Raji (cell line): ENCODE measurements around the gene CNTNAP5.

Source experiments
- POLR2A ChIP-seq: IDR thresholded peaks from 2 replicates; pipeline ENCODE4 v1.6.1; 2011; ENCODE audit warnings: low read depth, low read length, control low read depth; ENCODE audit not compliant: insufficient read depth

CNTNAP5 gene

DNA sequence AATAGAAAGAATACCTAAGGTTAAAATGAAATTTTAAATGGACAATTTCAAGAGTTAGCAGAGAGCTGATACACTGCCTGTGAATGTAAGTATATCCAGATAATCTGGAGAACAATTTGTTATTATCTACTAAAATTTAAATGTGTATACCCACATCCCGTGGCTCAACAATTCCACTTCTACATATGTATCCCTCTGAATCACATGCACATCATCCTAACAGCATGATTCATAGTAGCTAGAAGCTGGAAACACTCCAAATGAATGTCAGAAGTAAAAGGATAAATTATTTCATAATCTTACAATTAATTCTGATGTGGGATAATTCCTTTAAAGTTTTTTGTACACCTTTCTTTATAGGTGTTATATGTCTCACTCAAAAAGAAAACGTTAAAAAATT lies 87.9 kb downstream of the CNTNAP5 start:
- TF ChIP-seq POLR2A: no peak

DNA sequence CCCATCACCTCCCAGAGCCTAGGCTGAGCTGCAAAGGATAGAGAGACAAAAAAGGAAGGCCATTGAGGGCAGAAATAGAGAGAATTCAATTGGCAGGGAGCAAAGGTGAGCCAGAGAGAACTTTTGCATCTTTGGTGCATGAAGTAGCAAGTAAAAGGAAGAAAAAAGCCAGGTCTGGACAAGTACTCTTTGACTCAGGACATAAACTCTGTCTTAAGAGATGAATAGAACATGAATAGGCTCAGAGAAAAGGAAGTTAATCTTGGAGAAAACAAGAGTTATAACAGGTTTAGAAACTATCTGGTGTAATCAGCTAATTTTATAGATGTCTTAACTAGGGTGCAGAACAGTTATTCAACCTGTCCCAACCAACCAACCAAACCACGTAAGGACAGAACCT lies 95.2 kb downstream of the CNTNAP5 start:
- TF ChIP-seq POLR2A: no peak

DNA sequence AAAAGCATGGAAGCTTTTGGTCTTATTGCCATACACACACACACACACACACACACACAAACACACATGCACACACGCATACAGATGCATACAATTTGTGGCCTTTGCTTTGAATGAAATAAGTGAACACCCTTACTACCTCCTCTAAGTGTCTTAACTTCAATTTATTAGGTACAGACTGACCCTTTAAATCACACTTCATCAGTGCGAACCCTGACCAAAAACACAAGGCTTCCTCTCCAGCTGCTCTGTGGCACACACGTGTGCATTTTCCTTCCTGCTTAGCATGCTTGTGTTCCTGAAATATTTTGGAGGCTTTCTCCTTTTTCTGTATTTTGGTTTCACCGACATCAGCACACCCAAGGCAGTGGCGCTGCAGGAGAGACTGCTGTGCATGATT lies 96.0 kb downstream of the CNTNAP5 start:
- no peak for TF ChIP-seq POLR2A

DNA sequence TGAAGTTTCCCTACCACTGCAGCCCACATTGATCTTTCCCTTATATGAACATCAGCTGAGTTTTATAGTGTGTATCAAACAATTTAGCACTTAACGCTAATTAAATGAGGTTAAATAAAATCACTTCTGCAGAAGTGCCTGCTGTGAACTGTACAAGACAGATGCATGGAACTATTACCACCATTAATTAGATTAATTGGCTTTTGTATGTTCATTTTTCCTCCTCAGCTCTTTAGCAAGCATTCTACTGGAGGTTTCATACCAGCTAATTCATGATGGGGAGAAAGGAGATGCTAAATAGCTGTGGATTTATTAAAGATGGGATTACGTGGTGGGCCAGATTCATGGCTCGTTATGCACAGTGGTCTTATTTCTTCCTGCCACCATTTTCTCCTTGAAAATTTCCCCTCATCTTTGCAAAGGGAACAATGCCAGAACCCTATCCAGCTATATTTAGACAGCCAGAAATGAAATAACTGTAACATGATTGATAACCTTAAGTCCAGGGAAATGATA lies 96.7 kb downstream of the CNTNAP5 start:
- no peak for TF ChIP-seq POLR2A

DNA sequence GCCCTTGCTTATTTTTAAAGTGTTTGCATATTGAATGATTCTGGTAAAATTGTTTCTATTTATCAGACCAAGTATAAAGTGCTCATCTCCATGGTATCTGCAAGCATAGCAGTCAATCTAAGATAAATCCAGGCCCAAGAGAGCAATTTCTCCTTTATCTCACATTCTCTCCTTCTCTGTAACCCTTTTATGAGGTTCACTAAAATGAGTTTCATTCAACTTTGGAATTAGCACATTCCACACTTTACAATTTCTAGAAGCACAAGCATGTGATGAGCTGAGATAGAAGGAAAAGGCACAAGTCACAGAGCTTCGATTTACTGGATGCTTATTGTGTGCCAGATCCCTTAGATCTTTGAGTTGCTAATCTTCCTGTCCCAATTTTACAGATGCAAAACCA lies 97.3 kb downstream of the CNTNAP5 start:
- TF ChIP-seq POLR2A: no peak

DNA sequence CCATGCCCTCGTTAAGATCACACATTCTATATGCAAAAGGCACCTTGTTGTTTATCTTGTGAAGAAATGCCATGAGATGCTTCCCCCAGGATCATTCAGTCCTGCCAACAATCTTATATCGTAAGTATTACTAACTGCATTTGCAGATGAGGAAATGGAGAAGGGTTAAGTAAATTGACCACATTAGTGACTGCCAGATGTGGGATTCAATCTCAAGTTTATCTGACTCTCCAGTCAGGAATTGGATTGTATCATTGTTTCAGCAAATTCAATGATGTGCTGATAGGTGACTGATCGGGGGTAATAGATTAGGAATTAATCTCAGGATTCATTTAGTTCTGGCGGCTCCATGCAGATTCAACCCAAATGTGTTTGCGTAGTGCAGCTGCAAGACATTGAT lies 106.2 kb downstream of the CNTNAP5 start:
- no peak for TF ChIP-seq POLR2A

DNA sequence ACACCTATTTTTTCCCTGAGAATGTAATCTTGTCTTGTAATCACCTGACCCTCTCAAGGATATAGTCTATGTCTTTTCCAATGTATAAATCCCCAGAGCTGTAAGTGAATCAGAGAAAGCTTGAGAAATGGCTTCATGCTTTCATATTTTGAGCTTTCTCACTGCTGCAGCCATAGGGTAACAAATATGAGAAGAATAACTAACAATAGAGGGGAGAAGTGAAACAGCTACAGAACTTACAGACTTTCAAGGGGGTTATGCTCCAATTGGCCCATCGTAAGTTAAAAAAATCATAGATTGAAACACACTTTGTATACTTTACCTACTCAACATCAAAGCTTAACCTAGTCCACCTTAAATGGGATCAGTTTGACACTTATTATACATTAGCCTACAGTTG lies 111.0 kb downstream of the CNTNAP5 start:
- TF ChIP-seq POLR2A: no peak

DNA sequence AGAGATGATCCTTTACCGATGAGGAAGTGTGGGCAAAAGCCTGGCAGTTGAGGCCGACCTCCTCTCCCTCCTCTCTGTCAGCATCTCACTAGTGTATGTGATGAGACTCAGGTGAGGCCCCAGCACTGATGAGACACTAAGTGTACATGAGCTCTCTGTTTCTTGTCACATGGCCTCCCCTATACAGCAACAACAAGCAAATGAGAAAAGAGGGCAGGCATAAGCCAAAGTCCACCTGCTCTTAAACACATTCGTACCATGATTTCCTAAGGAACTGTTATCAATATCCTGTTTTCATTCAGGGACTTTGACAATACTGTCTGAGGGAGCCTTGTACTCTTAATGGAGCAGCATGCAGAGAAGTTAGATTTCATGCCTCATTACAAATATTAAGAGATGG lies 113.0 kb downstream of the CNTNAP5 start:
- no peak for TF ChIP-seq POLR2A

DNA sequence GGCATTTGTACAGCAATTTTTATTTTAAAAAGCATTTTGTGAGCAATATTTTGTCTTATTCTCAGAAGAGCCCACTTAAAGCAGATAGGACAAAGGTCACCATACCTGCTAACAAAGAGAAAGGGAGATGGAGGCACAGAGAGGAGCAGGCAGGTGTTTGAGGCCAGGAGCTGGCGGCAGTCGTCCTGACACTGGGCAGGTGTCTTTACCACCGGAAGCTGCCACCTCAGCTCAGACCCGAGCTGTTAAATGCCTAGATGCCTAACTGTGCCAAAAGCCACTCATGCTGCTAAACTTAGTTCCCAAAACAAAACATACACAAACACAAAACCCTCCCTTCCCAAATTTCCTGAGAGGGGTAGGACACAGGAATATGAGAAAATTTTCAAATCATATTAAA lies 120.9 kb downstream of the CNTNAP5 start:
- no peak for TF ChIP-seq POLR2A

DNA sequence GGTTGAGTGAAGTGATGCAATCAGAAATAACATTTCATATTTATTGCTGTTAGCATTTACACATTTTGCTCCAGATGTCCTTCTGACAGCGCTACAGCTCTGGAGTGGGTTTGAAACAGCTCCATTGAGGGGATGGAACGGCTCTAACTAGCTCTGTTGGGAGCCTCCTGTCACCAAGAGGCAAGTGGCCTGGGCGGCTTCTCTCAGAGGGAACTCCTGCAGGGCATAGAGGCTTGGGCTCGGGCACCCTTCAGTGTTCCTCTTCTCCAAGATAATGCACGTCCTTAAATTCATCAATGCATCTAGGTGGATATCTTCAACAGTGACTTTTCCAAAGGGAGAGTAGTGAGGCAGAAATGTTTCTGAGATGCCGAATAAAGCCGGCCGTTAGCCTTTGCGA lies 122.5 kb downstream of the CNTNAP5 start:
- TF ChIP-seq POLR2A: no peak

DNA sequence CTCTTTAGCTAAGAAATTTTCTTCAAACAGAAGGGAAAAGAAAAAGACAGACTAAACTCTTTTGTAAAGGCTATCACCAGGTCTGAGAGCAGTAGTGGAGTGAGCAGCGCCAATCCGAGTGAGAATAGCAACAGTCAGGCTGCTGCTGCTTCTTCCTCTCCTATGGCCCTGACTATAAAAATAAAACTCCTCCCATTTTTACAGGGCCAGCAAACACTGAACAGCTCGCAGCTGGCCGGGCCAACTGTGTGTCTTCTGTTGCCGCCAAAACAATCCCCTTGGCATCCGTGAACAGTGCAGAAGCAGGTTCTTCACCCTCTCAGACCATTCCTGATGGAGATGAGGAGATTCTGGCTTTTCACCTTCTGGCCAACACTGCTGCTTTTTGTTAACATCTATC lies 124.5 kb downstream of the CNTNAP5 start:
- no peak for TF ChIP-seq POLR2A

DNA sequence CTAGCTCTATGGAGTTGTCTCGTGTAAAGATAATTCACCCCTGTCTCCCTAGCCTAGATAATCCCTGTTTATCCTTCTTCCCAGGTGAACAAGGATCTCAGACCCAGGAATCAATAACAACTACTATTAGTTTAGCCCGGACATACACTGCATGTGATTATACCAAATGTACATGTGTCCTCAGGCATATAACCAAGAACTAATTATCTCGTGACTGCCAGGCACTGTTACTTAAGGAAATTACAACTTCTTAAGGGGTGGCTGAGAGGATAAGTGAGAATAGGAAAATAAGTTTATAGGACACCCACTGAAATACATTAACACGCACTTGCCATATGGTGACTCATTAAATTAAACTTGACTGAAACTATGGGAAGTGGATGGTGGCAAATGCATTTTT lies 126.6 kb downstream of the CNTNAP5 start:
- no peak for TF ChIP-seq POLR2A

DNA sequence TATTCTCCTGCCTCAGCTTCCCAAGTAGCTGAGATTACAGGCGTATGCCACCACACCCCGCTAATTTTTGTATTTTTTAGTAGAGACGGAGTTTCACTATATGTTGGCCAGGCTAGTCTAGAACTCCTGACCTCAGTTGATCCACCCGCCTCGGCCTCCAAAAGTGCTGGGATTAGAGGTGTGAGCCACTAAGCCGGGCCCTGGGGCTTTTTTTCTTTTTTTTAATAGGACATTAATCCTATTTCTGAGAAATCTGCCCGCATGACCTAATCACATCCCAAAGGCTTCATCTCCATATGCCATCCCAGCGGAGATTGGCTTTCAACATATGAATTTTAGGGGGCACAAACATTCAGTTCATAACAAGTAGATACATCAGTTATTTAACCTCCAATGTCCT lies 128.6 kb downstream of the CNTNAP5 start:
- TF ChIP-seq POLR2A: no peak

DNA sequence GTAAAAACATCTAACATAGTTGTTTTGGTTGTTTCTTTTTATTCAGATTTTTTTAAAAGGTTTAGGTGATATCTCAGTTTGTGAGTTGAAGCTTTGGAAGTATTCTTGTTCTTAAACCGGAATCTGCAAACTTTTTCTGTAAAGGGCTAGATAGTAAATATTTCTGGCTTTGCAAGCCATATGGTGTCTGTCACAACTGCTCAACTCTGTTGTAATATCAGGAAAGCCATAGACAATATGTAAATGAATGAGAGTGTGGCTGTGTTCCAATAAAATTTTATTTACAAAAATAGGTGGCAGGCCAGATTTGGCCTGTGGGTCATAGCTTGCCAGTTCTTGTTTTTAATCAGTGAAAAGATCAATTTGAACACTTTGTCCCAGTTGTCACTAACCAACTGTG lies 134.1 kb downstream of the CNTNAP5 start:
- no peak for TF ChIP-seq POLR2A

DNA sequence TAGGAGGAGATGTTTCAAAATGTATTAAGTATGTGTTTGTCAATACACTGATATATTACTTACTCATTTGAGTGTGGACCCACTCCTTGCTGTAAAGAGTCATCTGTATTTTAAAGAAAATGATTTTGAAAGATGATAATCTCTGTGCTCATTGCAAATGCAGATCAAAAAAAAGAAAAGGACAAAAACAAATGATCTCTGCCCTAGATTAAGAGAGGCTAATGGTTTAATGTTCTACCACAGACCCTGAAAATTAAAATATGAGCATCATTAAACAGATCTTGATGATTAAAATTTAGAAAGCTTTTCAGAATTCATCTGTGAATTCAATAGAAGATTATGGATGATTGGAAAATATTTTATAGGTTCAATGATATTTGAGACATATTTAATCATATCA lies 136.5 kb downstream of the CNTNAP5 start:
- no peak for TF ChIP-seq POLR2A

DNA sequence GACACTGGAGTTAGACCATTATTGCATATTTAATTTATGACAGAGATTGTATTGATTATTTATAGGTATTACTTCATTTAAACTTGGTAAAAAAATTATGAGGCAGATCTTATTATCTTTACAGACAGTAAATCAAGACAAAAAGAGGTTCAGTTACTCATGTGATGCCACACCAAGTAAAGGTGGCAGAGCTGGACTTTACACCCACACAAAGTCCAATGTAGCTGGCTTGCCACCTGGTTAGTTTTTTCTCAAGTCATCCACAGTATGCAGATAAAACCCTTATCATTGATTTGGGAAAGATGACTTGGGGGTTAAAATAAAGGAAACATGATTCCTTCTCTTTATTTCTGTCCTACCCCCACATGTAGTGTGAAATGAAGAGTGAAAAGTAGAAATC lies 137.2 kb downstream of the CNTNAP5 start:
- no peak for TF ChIP-seq POLR2A

DNA sequence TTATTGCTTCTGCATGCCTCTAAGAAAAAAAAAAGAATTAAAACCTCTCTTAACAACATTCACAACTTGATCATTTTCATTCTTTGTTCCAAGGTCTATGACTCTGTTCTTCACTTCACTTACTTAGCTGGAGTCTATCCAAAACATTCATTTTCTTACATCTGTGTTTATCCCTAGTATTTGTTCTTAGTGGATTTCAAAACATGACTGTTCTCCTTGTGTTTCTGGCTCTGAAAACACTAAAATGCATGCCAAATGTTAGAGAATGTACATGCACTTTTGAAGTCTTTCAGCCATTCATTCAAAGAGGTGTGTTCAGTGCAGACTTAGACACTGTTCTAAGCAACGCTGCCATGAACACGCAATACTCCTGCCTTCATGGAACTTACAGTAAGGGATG lies 138.8 kb downstream of the CNTNAP5 start:
- no peak for TF ChIP-seq POLR2A

DNA sequence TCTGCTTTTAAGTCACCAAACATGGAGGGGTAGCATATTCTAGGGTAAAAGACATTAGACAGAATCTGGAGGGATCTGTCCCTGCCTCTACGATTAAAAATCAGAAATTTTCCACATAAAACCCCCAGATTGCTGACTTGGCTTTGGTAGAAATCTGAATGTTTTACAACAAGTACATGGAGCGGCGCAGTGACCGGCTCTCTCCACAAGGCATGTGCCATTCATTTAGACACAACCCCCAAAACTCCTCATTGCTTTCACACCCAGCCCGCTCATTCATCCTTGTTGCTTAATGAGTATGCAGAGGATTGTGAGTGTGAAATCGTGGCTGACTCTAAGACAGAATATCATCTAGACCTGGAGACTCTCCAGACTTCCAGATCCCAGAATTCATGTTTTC lies 140.6 kb downstream of the CNTNAP5 start:
- TF ChIP-seq POLR2A: no peak
